NCI-H1105 treated with DMSO at 0.1 percent for 48 hours (cell line): Measurements from ENCODE around the gene BCOR.

Experiments
- DNase-seq: peaks from one replicate; lab custom pipeline; 2025; lab: John Stamatoyannopoulos, UW

Gene BCOR

GRCh38 chrX:40112996-40113395 is 15.2 kb upstream of the BCOR start:
- DNase-seq, result no peak

DNA sequence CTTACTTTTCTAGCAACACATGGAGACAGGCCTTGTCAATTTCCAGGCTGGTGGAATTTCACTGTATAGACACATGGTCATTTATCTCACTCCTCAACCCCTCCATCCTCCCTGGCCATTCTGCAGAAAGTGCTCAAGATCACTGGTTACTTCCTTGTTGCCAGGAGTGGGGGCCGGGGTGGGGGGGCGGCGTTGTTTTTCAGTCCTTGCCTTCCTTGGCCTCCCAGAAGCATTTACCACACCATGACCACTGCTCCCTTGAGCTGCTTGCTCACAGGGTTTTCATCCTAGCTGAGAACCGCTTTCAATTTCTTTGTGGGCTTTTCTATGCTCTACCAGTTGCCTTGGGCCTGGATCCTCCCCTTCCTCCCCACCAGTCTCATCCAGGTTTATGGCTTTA is 14.1 kb upstream of the BCOR start:
- DNase-seq, result no peak

DNA sequence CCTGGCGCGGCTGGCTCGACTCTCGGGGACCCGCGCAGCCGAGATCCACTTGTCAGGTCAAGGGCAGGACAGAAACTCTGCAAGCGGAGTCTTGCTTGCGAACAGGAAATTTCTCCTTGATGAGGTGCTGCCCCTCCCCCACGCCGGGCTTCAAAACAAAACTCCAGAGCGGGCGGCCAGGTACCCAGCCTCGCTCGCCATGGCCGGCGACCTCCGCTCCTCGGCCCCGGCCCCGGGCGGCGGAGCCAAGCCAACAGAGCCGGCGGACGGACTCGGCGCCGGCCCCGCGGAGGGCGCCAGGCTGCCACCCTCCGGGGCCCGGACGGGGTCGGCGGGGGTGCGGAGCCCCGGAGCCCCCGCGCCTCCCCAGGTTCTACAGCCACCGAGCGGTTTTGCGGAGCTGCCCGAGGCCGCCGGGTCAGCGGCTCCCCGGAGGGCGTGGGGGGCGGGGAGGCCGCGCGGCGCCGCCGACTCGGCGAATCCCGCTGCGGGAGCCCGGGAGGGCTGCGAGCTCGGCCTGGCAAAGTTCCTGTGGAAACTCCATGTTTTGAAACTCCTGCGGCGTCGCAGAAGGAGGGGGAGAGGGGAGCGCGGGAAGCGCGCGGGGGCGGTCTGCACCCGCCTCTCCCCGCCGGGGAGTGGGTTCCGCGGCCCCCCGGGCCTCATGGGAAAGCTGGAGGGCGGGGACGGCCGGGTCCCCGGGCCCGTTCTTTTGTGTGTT is 11.7 kb upstream of the BCOR start:
- no peak for DNase-seq

DNA sequence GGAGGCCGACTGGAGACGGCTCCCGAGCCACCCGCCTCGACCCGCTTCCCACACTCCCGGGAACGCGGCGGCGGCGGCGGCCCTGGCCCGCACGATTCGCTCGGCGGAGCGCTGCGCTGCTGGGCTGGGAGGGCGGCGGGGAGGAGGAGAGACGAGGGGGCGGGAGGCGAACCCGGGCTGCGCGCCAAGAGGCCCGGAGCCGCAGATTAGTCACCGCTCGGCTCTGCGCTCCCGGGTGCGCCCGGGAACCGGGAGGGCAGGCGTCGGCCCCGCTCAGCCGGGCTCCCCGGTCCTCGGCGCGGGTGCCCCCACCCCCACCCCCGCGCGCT is 11.2 kb upstream of the BCOR start:
- no peak for DNase-seq

DNA sequence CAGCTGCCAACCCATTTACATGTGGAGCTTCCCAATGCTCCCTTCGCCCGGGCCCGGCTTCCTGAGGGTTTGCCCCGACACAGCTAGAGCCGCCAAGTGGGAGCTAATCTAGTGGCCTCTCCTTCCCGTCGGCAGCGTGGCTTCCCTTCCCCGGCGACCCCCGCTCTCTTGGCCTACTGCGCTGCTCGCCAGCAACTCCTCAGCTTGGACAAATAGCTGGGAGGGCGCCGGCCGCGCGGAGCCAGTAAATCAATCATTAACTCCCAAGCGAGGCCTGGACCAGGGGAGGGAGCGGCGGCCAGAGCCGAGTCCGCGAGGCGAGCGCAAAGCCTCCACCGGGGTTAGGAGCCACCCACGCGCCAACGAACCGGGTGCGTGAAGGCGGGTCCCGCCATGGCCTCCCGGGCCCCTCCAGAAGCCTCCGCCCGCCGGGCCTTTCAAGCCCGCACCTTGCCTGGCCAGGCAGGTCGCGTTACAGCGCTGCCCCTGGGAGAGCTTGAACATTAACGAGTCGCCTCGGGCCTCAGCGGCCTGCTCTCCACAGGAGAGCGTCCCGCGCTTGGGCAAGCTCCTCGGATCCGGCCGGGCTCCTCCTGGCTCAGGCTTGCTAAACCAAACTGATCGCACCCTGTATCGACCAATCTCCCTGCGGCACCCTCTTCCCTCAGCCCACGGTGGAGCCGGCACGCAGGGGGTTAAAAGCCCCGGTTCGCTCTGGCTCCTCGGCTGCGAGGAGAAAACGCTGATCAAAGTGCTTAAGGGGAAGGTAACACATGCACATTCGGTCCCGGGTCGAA is 10.6 kb upstream of the BCOR start:
- DNase-seq, result no peak

- no peak for DNase-seq
Observed at GRCh38 chrX:40107291-40108161, 9.8 kb upstream of the BCOR start.

DNA sequence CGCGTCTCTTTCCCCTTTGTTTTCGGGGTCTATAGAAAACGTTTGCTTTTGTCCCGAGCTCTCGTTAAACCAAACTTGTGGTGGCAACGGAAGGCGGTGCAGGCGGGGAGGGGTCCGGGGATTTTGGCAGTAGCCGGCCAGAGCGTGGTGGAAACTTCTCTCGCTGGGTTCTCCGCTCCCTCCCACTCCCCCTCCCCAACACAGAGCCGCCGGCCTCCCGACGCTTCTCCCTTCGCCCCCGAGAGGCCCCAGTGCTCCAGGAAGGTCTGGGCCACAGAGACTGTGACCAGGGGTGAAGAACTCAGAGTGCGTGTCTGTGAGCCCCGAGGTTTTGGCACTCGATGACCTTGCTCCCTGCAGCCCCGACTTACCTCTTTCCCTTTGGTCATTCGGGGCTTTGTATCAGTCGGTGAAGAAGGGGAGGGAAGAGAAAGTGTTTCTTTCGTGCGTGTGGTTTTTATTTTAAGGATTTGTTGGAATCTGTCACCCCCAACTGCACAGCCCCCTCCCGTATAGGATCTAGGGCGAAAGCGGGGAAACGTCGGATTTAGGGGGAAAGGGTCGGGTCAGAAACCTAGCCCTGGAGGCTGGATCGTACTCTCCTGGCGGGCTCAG is 9.0 kb upstream of the BCOR start:
- no peak for DNase-seq

DNA sequence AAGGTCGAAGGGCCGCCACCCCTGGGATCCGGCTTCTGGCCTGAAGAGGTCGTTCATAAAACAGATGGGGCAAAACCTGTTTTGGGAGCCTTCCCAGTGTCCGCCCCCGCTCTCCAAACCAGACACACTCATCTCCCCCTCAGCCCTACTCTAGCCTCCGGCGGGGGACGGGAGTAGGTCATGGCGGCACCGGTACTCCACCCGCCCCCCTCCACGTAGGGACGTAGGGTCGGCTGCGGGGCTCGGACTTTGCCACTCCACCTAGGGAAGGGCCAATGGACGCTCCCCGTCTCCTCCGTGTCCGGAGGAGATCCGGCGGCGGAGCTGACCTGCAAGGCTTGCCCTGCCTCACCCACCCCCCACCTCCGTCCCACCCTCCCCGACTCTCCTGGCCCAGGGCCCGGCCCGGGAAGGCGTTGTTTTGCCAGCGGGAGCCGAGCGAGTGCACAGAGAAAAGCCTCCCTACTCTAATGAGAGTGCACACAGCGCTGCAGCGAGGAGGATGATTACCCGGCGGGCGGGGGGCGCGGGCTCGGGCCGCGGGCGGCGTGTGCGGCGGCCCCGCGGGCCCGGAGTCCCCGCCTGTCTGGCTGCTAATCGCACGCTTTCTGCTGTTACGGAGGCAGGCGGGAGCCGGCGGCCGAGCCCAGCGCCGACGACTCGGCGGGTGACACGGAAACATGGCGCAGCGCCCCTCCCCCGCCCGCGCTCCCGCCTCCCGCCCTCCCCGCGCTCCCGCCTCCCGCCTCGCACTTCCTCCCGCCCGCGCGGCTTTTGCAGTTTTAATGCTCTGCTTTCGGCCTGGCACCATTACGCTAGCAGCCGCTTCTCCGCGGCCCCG is 8.3 kb upstream of the BCOR start:
- DNase-seq, result no peak

DNA sequence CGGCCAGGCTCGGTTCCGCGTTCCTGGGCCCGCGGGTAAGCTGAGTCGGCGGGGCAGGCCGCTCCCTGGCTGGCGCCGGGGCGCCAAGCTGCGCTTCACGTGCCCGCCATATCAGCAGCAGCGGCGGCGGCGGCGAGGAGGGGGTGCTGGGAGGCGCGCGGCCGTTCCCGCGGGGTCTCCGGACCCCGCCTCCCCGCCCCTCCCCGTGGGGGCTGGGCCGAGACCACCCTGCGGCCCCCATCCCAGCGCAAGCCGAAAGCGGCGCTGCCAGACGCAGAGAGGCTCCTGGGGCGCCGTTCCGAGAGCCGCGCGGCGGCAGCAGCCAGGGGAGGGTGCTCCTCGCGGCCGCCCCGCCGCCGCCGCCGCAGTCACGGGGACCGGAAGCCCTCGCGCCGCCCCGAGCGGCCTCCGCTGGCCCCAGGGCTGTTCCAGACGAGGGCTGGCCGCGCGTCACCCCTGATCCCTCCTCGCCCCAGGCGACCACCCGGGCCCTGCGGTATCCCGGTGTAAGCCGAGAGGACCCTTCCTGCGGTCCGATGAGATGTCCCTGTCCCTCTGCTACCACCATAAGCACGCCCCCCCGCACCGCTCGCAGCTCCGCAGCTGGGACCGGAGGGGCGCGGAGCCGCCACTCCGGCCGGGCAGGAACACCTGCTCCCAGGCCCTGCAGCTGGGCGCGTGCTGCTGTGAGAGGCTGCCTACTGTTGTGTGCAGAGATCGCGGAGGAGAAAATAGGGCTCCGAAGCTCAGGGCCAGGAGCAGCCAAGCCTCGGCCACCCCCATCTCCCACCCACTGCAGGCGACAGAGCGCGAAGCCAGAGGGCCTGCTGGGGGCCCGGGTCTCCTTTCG is 7.5 kb upstream of the BCOR start:
- DNase-seq, result no peak

DNA sequence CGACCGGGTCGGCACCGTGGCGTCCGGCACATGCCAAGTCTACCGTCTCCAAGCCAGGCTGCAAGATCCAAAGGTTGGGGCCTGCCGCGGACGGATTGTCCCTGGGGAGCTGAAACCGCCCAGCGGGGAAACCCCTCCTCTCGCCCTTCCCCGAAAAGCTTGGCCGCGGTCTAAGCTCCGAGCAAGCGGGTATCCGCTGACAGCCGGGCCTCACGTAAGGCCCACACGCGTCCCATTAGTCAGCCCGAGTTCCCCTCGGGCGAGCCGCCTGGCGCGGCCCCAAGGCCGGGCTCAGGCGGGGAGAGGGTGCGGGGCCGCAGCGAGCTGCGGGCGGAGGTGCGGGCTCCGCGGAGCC is 6.8 kb upstream of the BCOR start:
- no peak for DNase-seq

DNA sequence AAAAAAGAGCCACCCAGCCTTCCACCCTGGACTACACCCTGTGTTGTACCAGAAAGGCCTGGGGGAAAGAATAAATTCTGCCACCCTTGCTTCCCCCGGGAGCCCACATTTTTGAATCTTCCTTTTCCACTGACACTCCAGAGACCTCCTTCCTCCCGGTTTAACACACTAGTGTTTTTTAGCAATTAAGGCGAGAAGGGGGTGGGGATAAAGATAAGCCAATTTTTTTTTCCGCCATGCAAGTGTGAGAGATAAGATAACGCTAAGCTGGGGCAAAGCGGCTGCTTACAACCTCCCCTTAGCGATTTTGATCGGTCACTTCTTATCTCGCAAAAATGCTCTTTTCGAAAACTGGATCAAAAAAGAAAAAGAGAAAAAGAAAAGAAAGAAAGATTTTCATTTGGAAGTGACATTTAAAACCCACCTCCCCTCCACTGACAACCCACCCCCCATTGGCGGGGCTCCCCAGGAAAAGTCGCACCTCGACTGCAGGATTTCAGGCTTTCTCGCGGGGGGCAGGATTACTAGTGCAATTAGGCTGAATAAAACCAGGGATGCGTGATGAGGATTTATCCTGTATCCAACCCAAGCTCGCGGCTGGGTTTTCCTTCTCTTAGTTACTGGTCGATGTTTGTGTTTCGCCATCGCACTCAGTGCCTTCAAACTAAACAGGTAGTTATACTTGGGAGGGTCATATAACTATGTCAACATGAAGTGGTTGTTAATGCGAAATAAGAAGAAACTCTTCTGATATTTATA is 6.0 kb upstream of the BCOR start:
- no peak for DNase-seq

DNA sequence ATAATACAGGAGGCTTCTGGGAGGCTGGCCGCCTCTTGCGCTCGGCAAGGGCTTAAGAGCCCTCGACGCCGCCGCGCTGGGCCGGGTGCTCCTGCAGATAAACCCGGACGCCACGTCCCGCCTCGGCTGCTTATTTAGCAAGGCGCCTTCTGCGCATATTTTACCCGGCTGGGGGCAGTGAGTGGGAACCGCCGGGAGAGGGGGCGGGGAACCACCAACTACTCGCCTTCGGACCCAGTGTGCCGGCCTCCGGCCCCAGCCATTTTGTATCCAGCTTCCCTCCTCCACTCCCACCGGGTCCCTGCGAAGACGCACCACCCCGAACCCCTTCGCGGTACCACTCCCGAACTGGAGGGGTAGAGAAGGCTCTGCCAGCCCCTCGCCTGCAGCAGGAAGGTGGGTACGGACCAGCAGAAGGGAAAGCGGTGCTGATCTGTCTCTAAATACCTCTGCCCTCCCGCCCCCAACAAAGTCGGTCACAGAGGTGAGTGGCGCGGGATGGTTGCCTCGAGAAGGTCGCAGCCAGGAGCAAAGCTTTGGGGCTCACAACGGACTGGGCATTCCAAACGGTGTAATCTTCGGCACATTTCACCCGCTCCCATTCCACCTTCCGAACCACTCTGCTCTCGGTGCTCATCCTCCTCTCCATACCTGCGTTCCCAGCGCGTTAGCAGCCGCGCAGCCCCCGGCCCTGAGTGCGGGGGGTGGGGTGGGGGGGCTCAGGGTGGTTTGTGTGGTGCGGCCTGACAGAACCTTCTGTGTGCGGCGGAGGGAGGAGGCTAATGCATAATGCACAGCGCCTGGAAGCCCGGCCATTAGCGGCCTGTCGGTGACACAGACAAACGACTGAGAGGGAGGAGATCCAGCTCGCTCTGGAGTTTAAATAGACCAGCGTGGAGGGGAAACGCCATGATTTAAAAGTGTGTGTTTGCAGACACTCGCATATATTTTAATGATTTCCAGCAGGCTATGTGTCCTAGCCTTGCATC is 4.9 kb upstream of the BCOR start:
- no peak for DNase-seq

GRCh38 chrX:40101430-40101802 is 3.7 kb upstream of the BCOR start:
- DNase-seq, result no peak

- DNase-seq, result no peak
Observed at GRCh38 chrX:40100537-40101429, 3.0 kb upstream of the BCOR start.

DNA sequence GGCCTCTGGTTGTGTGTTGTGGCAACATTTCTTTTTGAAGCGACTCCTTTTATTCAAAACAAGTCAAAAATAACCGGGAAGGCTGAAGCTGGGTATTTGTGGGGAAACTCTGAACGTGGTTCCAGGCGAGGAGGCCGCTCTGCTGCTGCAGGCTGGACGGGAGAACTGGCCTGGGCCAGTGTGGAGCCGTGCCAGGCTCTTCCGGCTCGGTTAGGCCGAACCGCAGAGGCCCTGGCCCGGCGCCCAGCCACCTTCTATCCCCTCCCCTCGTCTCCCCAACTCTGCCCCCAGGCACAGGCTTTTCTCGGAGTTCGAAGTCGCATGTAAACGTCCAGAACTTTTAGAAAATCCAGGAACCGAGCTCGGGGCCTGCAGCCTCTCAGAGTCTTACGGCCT is 2.4 kb upstream of the BCOR start:
- DNase-seq, result no peak

GRCh38 chrX:40099055-40099958 is 1.5 kb upstream of the BCOR start:
- no peak for DNase-seq
